ENCODE data around the gene ARMC9.

DNA sequence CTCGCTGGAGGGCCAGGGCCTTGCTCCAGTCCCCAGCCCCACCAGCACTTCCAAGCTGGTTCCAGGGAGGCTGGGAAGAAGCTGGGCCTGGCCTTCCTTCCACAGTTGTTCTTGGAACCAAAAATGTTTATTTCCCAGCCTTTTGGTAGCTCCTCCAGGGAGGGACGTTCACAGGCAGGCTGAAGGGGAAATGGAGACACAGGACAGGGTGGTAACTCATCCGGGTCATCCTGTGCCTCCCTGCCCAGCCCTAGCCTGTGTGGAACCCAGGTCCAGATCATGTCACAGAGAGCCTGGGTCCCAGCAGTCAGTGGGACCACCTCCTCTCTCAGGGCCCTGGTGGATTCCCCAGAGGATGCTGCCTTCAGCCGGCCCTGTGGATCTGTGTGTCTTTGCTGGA, 12.5 kb upstream of the ARMC9 start:
- TF ChIP-seq, protein P1, sequence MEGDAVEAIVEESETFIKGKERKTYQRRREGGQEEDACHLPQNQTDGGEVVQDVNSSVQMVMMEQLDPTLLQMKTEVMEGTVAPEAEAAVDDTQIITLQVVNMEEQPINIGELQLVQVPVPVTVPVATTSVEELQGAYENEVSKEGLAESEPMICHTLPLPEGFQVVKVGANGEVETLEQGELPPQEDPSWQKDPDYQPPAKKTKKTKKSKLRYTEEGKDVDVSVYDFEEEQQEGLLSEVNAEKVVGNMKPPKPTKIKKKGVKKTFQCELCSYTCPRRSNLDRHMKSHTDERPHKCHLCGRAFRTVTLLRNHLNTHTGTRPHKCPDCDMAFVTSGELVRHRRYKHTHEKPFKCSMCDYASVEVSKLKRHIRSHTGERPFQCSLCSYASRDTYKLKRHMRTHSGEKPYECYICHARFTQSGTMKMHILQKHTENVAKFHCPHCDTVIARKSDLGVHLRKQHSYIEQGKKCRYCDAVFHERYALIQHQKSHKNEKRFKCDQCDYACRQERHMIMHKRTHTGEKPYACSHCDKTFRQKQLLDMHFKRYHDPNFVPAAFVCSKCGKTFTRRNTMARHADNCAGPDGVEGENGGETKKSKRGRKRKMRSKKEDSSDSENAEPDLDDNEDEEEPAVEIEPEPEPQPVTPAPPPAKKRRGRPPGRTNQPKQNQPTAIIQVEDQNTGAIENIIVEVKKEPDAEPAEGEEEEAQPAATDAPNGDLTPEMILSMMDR (IDR thresholded peaks at IDR 0.05), result no peak
- TF ChIP-seq POLR2A (IDR thresholded peaks at IDR 0.05), result no peak

Measured in body of pancreas (tissue), 4 donors.